K562 (cell line): Measurements from ENCODE around the gene CRY2. TPM values are rescaled to one million over a fixed set of nuclear protein-coding genes. Genes with fewer than 3 reads are reported as not detected.
A peak's percentile ranks its signal among the peaks of the same experiment; 100 is the strongest.
"Not testable (repeated sequence)": the region's sequence is repeated elsewhere in the genome, so short reads cannot be mapped to it uniquely, and the experiment has no call there.

Source experiments
- DPF2 ChIP-seq: fragments of 450-650 bp; IDR thresholded peaks from 2 replicates; pipeline ENCODE4 v1.6.1; 2016
- polyA plus RNA-seq, 8 experiments: library from polyadenylated mRNA; depleted of rRNA in 4 of 8; stranded (reverse) in 5 of 8; unstranded in 3 of 8; fragments of >200 nt; fragmentation: Nextera tagmentation in 2 of 8; fragmentation: Illumina TruSeq in 1 of 8; extraction: Ambion mirVana in 2 of 8; extraction: Trizol in 1 of 8; gene quantifications; 2 replicates each; pipeline versions ENCODE4 v1.2.1 to v1.2.3, GENCODE V29; 2011 to 2014; ENCODE audit warnings: inconsistent platforms in 1 of 8, missing spikeins in 1 of 8
- total RNA-seq, 7 experiments: library from RNA; depleted of rRNA in 6 of 7; stranded (reverse); fragments of >200 nt in 6 of 7; fragmentation: Illumina TruSeq in 2 of 7; extraction: Trizol in 2 of 7; gene quantifications; 2 replicates each; pipeline versions ENCODE4 v1.2.1 to v1.2.3, GENCODE V29; 2011 to 2021; ENCODE audit warnings: low replicate concordance in 1 of 7
- TF ChIP-seq, protein P1 (sequence below), 2 experiments: fragments of 450-650 bp; formaldehyde crosslinking in 1 of 2; IDR thresholded peaks; 2 replicates each; pipeline versions ENCODE4 v1.4.0 to v1.6.1; 2014 to 2020; ENCODE audit warnings: mild to moderate bottlenecking in 2 of 2, borderline replicate concordance in 1 of 2, low read depth in 1 of 2
- TF ChIP-seq, protein P2 (sequence below), 2 experiments: fragments of 450-650 bp; IDR thresholded peaks; 2 replicates each; pipeline ENCODE4 v1.6.1; 2018; ENCODE audit warnings: mild to moderate bottlenecking in 2 of 2, low read depth in 1 of 2; ENCODE audit not compliant: partially characterized antibody in 2 of 2

The CRY2 gene
- total and polyA plus RNA-seq, 9 of the 15 experiments (the other 6 are each of a cell fraction or from before 2014, with no cell fraction given): 2.3 to 23.9 (median 14.8) TPM

DNA sequence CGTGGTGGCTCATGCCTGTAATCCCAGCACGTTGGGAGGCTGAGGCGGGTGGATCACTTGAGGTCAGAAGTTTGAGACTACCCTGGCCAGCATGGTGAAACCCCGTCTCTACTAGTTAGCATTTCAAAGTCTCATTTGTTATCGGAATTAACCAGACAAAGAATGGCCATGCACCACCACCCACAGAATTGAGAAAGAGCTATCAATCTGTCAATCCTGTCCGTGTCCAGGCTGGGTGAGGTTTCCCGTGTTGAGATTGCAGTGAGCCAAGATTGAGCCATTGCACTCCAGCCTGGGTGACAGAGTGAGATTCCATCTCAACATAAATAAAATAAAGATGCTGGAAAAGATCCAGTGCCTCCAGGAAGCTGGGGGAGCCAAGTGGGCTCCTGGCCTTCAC, 20.8 kb upstream of the CRY2 start (continued):
- peak; percentile 93 for TF ChIP-seq DPF2
- TF ChIP-seq, protein P1, sequence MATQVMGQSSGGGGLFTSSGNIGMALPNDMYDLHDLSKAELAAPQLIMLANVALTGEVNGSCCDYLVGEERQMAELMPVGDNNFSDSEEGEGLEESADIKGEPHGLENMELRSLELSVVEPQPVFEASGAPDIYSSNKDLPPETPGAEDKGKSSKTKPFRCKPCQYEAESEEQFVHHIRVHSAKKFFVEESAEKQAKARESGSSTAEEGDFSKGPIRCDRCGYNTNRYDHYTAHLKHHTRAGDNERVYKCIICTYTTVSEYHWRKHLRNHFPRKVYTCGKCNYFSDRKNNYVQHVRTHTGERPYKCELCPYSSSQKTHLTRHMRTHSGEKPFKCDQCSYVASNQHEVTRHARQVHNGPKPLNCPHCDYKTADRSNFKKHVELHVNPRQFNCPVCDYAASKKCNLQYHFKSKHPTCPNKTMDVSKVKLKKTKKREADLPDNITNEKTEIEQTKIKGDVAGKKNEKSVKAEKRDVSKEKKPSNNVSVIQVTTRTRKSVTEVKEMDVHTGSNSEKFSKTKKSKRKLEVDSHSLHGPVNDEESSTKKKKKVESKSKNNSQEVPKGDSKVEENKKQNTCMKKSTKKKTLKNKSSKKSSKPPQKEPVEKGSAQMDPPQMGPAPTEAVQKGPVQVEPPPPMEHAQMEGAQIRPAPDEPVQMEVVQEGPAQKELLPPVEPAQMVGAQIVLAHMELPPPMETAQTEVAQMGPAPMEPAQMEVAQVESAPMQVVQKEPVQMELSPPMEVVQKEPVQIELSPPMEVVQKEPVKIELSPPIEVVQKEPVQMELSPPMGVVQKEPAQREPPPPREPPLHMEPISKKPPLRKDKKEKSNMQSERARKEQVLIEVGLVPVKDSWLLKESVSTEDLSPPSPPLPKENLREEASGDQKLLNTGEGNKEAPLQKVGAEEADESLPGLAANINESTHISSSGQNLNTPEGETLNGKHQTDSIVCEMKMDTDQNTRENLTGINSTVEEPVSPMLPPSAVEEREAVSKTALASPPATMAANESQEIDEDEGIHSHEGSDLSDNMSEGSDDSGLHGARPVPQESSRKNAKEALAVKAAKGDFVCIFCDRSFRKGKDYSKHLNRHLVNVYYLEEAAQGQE (IDR thresholded peaks at IDR 0.05; ENCODE audit: borderline replicate concordance): peak; percentile 12; the same call in 1 of the 2 replicates
- TF ChIP-seq, protein P1 (CRISPR knock-in tag; IDR thresholded peaks at IDR 0.05; ENCODE audit: low read depth): not testable (repeated sequence)
- TF ChIP-seq, protein P2, sequence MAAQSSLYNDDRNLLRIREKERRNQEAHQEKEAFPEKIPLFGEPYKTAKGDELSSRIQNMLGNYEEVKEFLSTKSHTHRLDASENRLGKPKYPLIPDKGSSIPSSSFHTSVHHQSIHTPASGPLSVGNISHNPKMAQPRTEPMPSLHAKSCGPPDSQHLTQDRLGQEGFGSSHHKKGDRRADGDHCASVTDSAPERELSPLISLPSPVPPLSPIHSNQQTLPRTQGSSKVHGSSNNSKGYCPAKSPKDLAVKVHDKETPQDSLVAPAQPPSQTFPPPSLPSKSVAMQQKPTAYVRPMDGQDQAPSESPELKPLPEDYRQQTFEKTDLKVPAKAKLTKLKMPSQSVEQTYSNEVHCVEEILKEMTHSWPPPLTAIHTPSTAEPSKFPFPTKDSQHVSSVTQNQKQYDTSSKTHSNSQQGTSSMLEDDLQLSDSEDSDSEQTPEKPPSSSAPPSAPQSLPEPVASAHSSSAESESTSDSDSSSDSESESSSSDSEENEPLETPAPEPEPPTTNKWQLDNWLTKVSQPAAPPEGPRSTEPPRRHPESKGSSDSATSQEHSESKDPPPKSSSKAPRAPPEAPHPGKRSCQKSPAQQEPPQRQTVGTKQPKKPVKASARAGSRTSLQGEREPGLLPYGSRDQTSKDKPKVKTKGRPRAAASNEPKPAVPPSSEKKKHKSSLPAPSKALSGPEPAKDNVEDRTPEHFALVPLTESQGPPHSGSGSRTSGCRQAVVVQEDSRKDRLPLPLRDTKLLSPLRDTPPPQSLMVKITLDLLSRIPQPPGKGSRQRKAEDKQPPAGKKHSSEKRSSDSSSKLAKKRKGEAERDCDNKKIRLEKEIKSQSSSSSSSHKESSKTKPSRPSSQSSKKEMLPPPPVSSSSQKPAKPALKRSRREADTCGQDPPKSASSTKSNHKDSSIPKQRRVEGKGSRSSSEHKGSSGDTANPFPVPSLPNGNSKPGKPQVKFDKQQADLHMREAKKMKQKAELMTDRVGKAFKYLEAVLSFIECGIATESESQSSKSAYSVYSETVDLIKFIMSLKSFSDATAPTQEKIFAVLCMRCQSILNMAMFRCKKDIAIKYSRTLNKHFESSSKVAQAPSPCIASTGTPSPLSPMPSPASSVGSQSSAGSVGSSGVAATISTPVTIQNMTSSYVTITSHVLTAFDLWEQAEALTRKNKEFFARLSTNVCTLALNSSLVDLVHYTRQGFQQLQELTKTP (IDR thresholded peaks at IDR 0.05; ENCODE audit: low read depth in 1 of 2, partially characterized antibody in 2 of 2): peak in 1 of 2 experiments; percentile 82
